SK-N-SH (cell line): ENCODE data around the gene SMIM26. TPM values are rescaled to one million over a fixed set of nuclear protein-coding genes. Genes with fewer than 3 reads are reported as not detected.

ENCODE experiments used
- CTCF ChIA-PET: fragments of 300-600, 350-600 bp; formaldehyde crosslinking; extraction: SDS; loops from one replicate; lab custom pipeline; 2021; lab: Yijun Ruan, JAX
- POLR2A ChIA-PET: fragments of 350-600 bp; sonication (Branson Sonifier 250); formaldehyde crosslinking; extraction: SDS; loops from one replicate; lab custom pipeline; 2020; ENCODE audit warnings: antibody characterized with exemption, inconsistent platforms; lab: Yijun Ruan, JAX
- DNase-seq: peaks from one replicate; pipeline ENCODE4 v3.0.0; 2012
- H2AFZ ChIP-seq: fragments of 200-600 bp; sonication (generic); 2 replicates; pipeline ENCODE4 v1.8.1; 2016; ENCODE audit warnings: antibody characterized with exemption, mild to moderate bottlenecking, low read depth
- H3F3A ChIP-seq: fragments of 200-600 bp; sonication (generic); replicated peaks from 2 replicates; pipeline ENCODE3; 2016; ENCODE audit warnings: antibody characterized with exemption, mild to moderate bottlenecking; ENCODE audit not compliant: insufficient read depth
- H3K27ac ChIP-seq, 2 experiments: fragments of 200-500 bp in 1 of 2; fragments of 200-600 bp in 1 of 2; sonication (Bioruptor generic) in 1 of 2; sonication (generic), shearing (Covaris generic) in 1 of 2; 2 replicates each; pipeline versions ENCODE4 v1.5.1 to v1.6.1; 2014 to 2016; ENCODE audit warnings: low read depth in 2 of 2, inconsistent platforms in 1 of 2, low read length in 1 of 2, mild to moderate bottlenecking in 1 of 2, mixed read lengths in 1 of 2
- H3K27me3 ChIP-seq: fragments of 200-600 bp; sonication (generic), shearing (Covaris generic); 2 replicates; pipeline ENCODE4 v1.6.1; 2016; ENCODE audit warnings: mixed run types; ENCODE audit not compliant: insufficient read depth
- H3K36me3 ChIP-seq, 2 experiments: fragments of 200-500 bp in 1 of 2; fragments of 200-600 bp in 1 of 2; sonication (Bioruptor generic) in 1 of 2; sonication (generic) in 1 of 2; replicated peaks in 1 of 2; 2 replicates each; pipeline versions ENCODE3 to v1.5.1; 2014 to 2016; ENCODE audit warnings: low read length in 1 of 2, mild to moderate bottlenecking in 1 of 2; ENCODE audit not compliant: insufficient read depth in 2 of 2, control insufficient read depth in 1 of 2
- H3K4me1 ChIP-seq, 2 experiments: fragments of 200-500 bp in 1 of 2; fragments of 200-600 bp in 1 of 2; sonication (Bioruptor generic) in 1 of 2; sonication (generic), shearing (Covaris generic) in 1 of 2; 2 replicates each; pipeline versions ENCODE4 v1.5.1 to v1.6.1; 2014 to 2016; ENCODE audit warnings: low read depth in 1 of 2, low read length in 1 of 2, mixed run types in 1 of 2; ENCODE audit not compliant: insufficient read depth in 2 of 2, control insufficient read depth in 1 of 2
- H3K4me2 ChIP-seq: fragments of 200-600 bp; sonication (generic), shearing (Covaris generic); 2 replicates; pipeline ENCODE4 v1.6.1; 2017; ENCODE audit warnings: mixed run types
- H3K4me3 ChIP-seq, 2 experiments: fragments of 200-500 bp in 1 of 2; fragments of 200-600 bp in 1 of 2; sonication (Bioruptor generic) in 1 of 2; sonication (generic), shearing (Covaris generic) in 1 of 2; 2 replicates each; pipeline versions ENCODE4 v1.5.1 to v1.8.1; 2014 to 2016; ENCODE audit warnings: low read depth in 2 of 2, inconsistent platforms in 1 of 2, low read length in 1 of 2, mild to moderate bottlenecking in 1 of 2, mixed read lengths in 1 of 2, moderate library complexity in 1 of 2
- H3K79me2 ChIP-seq: fragments of 200-600 bp; sonication (generic); 2 replicates; pipeline ENCODE4 v1.8.1; 2017; ENCODE audit warnings: mild to moderate bottlenecking; ENCODE audit not compliant: insufficient read depth
- H3K9ac ChIP-seq: fragments of 200-600 bp; sonication (generic); 2 replicates; pipeline ENCODE4 v1.6.1; 2017; ENCODE audit warnings: mixed run types
- H3K9me2 ChIP-seq: fragments of 200-600 bp; sonication (generic); 2 replicates; pipeline ENCODE4 v1.6.1; 2017; ENCODE audit warnings: mixed run types
- H3K9me3 ChIP-seq: fragments of 200-600 bp; sonication (generic); 2 replicates; pipeline ENCODE4 v1.6.1; 2017; ENCODE audit warnings: mixed run types, mild to moderate bottlenecking, moderate library complexity
- H4K20me1 ChIP-seq: fragments of 200-600 bp; sonication (generic); 2 replicates; pipeline ENCODE4 v1.6.1; 2017; ENCODE audit warnings: mild to moderate bottlenecking, mixed run types; ENCODE audit not compliant: insufficient read depth
- CHD2 ChIP-seq: fragments of 150-350 bp; IDR thresholded peaks from 2 replicates; pipeline ENCODE4 v1.6.1; 2018; ENCODE audit warnings: low read length; ENCODE audit not compliant: partially characterized antibody
- ELF1 ChIP-seq: IDR thresholded peaks from 2 replicates; pipeline ENCODE4 v1.4.0; 2012
- EP300 ChIP-seq, 2 experiments: IDR thresholded peaks; 2 replicates each; pipeline versions ENCODE4 v1.4.0 to v1.6.1; 2012; ENCODE audit warnings: borderline replicate concordance in 1 of 2, low read depth in 1 of 2, low read length in 1 of 2
- FOSL2 ChIP-seq: IDR thresholded peaks from 2 replicates; pipeline ENCODE4 v1.4.0; 2012; ENCODE audit warnings: low read depth, mild to moderate bottlenecking, moderate library complexity, borderline replicate concordance
- FOXJ3 ChIP-seq: sonication (generic); formaldehyde crosslinking; IDR thresholded peaks from 2 replicates; pipeline ENCODE4 v1.5.1; 2020; ENCODE audit warnings: mild to moderate bottlenecking, missing genetic modification reagents
- JUND ChIP-seq: IDR thresholded peaks from 2 replicates; pipeline ENCODE4 v1.4.0; 2012
- RAD21 ChIP-seq: IDR thresholded peaks from 2 replicates; pipeline ENCODE4 v1.6.1; 2012; ENCODE audit warnings: mild to moderate bottlenecking, low read length
- RXRA ChIP-seq: IDR thresholded peaks from 2 replicates; pipeline ENCODE4 v1.4.0; 2012; ENCODE audit warnings: low read depth, mild to moderate bottlenecking, borderline replicate concordance
- SIN3A ChIP-seq: IDR thresholded peaks from 2 replicates; pipeline ENCODE4 v1.6.1; 2012; ENCODE audit warnings: low read depth, mild to moderate bottlenecking, low read length, moderate library complexity, borderline replicate concordance
- SMC3 ChIP-seq: IDR thresholded peaks from 2 replicates; pipeline ENCODE4 v1.6.1; 2012; ENCODE audit warnings: low read depth, low read length, improper control_type of control experiment
- TEAD4 ChIP-seq: IDR thresholded peaks from 2 replicates; pipeline ENCODE4 v1.4.0; 2012; ENCODE audit warnings: mild to moderate bottlenecking, borderline replicate concordance; ENCODE audit not compliant: insufficient read depth
- YY1 ChIP-seq: IDR thresholded peaks from 2 replicates; pipeline ENCODE4 v1.4.0; 2012; ENCODE audit warnings: low read depth, mild to moderate bottlenecking
- WGBS: methylation state at CpG from one replicate; pipeline ENCODE4 v1.1.6; 2017; ENCODE audit warnings: low lambda C conversion rate; 5-methylcytosine and 5-hydroxymethylcytosine counted together
- polyA plus RNA-seq, 3 experiments: library from polyadenylated mRNA; depleted of rRNA; stranded (reverse); fragments of >200 nt; gene quantifications; 2 replicates each; pipeline ENCODE4 v1.2.3, GENCODE V29; 2012
- TF ChIP-seq, protein P1 (sequence below): fragments of 150-350 bp; IDR thresholded peaks from 2 replicates; pipeline ENCODE4 v1.6.1; 2016; ENCODE audit warnings: mild to moderate bottlenecking, low read depth, low read length
- TF ChIP-seq, protein P2 (sequence below): IDR thresholded peaks from 2 replicates; pipeline ENCODE4 v1.6.1; 2012; ENCODE audit warnings: mild to moderate bottlenecking, low read depth, low read length, moderate library complexity
- TF ChIP-seq, protein P3 (sequence below): fragments of 200-600 bp; sonication (generic); IDR thresholded peaks from 2 replicates; pipeline ENCODE4 v1.6.1; 2017; ENCODE audit warnings: antibody characterized with exemption, mild to moderate bottlenecking, moderate library complexity

SMIM26 gene
- polyA plus RNA-seq, 1 of the 3 experiments (the other 2 are of a cell fraction), result 155 TPM

DNA sequence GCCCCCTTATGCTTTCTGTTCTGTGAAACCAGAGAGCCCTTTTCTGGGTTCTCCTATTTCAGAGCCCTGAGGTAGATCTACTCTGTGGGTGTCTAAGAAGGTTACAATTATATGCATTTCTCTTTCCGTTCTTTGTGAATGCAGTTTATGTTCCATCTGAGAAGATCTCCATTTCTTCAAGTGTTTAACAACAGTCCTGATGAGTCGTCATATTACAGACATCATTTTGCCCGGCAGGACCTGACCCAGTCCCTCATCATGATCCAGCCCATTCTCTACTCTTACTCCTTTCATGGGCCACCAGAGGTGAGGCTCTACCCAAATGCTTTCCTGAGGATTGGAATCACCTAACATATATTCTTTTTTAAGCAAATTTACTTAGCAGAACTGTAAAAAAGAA is 18.8 kb upstream of the SMIM26 start:
- Histone ChIP-seq H3K79me2 (no peaks in the 10 kb centered on the region), H3K9me2 (no peaks in the 10 kb centered on the region), H3K27me3 (no peaks in the 10 kb centered on the region), H3K36me3 (peaks cover 33 to 72% of the 10 kb centered on the region in 2 experiments), H3K9me3 (no peaks in the 10 kb centered on the region), H3K4me1 (no peaks in the 10 kb centered on the region), H3K9ac (no peak overlapping the region), H3K27ac (no peak overlapping the region), H2AFZ (no peak overlapping the region), H3K4me3 (no peak overlapping the region), H3K4me2 (no peak overlapping the region), H3F3A (no peaks in the 10 kb centered on the region), H4K20me1 (no peaks in the 10 kb centered on the region)
- WGBS, result 94% methylated on average over 3 of the region's 3 CpGs
- DNase-seq, result no peak
- ChIA-PET CTCF (no interaction called here), POLR2A (no interaction called here)
- TF ChIP-seq SMC3 (no peak), RAD21 (no peak), ELF1 (no peak), CHD2 (no peak), JUND (no peak), FOXJ3 (CRISPR knock-in tag) (no peak), EP300 (IDR thresholded peaks at IDR 0.05; ENCODE audit: borderline replicate concordance in 1 of 2, low read depth in 1 of 2, low read length in 1 of 2) (no peak), YY1 (no peak), FOSL2 (no peak), SIN3A (no peak), RXRA (no peak), TEAD4 (no peak)
- TF ChIP-seq, protein P1, sequence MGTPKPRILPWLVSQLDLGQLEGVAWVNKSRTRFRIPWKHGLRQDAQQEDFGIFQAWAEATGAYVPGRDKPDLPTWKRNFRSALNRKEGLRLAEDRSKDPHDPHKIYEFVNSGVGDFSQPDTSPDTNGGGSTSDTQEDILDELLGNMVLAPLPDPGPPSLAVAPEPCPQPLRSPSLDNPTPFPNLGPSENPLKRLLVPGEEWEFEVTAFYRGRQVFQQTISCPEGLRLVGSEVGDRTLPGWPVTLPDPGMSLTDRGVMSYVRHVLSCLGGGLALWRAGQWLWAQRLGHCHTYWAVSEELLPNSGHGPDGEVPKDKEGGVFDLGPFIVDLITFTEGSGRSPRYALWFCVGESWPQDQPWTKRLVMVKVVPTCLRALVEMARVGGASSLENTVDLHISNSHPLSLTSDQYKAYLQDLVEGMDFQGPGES, result no peak
- TF ChIP-seq, protein P2, sequence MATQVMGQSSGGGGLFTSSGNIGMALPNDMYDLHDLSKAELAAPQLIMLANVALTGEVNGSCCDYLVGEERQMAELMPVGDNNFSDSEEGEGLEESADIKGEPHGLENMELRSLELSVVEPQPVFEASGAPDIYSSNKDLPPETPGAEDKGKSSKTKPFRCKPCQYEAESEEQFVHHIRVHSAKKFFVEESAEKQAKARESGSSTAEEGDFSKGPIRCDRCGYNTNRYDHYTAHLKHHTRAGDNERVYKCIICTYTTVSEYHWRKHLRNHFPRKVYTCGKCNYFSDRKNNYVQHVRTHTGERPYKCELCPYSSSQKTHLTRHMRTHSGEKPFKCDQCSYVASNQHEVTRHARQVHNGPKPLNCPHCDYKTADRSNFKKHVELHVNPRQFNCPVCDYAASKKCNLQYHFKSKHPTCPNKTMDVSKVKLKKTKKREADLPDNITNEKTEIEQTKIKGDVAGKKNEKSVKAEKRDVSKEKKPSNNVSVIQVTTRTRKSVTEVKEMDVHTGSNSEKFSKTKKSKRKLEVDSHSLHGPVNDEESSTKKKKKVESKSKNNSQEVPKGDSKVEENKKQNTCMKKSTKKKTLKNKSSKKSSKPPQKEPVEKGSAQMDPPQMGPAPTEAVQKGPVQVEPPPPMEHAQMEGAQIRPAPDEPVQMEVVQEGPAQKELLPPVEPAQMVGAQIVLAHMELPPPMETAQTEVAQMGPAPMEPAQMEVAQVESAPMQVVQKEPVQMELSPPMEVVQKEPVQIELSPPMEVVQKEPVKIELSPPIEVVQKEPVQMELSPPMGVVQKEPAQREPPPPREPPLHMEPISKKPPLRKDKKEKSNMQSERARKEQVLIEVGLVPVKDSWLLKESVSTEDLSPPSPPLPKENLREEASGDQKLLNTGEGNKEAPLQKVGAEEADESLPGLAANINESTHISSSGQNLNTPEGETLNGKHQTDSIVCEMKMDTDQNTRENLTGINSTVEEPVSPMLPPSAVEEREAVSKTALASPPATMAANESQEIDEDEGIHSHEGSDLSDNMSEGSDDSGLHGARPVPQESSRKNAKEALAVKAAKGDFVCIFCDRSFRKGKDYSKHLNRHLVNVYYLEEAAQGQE, result no peak
- TF ChIP-seq, protein P3, sequence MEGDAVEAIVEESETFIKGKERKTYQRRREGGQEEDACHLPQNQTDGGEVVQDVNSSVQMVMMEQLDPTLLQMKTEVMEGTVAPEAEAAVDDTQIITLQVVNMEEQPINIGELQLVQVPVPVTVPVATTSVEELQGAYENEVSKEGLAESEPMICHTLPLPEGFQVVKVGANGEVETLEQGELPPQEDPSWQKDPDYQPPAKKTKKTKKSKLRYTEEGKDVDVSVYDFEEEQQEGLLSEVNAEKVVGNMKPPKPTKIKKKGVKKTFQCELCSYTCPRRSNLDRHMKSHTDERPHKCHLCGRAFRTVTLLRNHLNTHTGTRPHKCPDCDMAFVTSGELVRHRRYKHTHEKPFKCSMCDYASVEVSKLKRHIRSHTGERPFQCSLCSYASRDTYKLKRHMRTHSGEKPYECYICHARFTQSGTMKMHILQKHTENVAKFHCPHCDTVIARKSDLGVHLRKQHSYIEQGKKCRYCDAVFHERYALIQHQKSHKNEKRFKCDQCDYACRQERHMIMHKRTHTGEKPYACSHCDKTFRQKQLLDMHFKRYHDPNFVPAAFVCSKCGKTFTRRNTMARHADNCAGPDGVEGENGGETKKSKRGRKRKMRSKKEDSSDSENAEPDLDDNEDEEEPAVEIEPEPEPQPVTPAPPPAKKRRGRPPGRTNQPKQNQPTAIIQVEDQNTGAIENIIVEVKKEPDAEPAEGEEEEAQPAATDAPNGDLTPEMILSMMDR, result no peak
